Activated CD4-positive, CD25-positive, alpha-beta regulatory T cell treated with anti-CD3 and anti-CD28 coated beads, Interleukin-2, amount 50 U/mL, for 16 hours (primary cell): ENCODE results near the gene SLC15A3.

Source experiments
- DNase-seq: peaks from one replicate; pipeline ENCODE4 v3.0.0-alpha.2; 2020; ENCODE audit warnings: low read depth, low spot score

Gene SLC15A3

DNA sequence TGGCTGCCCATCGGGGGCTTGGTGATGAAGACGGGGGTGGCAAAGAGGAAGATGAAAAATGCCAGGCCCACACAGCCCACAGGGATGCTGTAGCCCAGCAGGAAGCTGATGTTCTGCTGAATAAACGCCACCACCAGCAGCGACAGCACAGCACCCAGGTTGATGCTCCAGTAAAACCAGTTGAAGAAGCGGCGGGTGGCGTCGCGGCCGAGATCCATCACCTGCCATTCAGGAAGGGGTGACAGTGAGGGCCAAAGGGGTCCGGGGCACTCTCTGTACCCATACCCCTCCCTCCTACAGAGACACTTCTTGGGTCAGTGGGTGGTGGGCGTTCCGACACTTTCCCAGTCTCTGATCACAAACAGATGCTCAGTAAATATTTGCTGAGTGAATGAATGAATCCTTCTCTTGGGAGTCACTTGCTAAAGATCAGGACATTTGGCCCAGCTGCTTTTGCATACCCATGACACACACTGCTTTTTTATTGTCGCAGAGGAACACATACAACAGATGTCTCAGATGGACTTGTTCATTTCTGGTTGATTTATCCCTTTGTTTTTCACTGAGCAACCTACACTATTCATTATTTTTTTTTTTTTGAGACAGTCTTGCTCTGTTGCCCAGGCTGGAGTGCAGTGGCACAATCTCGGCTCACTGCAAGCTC lies 5.2 kb downstream of the SLC15A3 start:
- DNase-seq, result no peak

DNA sequence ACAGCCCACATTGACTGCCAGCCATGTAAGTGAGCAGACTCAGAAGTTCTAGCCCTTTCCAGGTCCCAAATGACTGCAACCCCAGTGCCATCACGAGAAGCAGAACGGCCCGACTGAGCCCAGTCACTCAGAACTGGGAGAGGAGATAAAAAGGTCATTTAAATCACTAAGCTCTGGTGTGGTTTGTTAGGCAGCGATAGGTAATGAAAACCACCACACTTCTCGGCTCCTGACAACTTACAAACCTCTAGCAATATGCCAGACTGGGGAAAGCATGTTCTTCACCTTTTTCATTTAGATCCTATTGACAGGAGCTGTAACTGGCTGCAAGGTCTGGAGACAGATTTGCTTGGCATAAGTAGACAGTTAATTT lies 6.7 kb downstream of the SLC15A3 start:
- DNase-seq, result no peak

DNA sequence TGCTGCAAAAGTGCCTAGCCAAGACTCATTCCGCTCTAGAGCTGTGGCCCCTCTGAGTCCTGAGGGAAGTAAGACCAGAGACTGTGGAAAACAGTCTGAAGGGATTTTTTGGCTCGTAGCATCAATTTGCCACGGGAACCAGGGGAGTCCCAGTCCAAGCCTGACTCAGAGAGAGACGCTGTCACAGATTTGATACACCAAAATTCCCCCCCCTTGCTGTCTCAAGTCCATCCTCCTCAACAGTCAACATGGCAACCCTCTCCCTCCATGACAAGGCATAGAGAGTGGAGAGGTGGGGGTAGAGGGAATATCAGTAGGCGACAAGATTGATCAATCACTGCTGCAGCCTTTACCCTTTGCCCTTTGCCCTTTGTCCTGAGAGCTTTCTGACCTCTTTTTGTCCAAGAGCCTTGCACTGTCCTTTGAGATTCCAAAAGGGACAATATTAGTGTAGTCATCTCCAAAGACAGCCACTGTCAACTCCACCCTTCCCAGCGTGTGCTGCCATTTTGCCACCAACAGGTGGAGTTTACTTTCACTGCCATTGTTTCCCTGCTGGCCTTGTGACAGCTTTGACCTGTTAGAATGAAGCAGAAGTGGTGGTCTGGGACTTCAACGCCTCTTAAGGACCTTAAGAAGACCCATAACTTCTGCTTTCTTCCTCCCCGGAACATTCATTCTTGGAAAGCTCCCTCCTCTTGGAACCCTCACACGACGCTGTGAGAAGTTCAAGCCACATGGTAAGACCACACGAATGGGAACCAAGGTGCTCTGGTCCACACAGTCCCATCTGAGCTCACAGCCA lies 7.3 kb downstream of the SLC15A3 start:
- DNase-seq, result no peak

DNA sequence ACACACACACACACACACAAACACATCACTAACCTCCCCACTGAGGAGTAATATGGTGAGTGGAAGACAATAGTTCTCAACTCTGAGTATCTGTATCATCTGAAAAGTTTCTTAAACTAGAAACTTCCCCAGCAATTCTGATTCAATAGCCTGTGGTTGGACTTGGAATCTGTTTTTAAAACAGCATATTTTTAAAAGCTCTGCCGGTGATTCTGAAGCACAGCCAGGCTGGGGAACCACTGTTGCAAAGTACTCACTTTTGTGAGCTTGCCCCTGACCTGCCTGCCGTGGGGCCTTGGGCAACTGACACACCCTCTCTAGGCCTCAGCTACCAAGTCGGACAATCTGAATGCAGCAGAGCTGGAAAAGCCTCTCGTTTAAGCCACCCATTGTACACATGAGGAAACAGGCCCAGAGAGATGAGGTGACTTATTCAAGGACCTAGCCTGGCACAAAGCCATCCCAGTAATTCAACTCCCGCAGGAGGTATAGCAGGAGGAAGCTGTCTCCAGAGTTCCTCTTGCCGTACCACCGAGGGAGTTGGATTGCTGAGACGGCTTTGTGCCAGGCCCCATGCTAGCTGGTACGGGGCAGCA lies 8.9 kb downstream of the SLC15A3 start:
- no peak for DNase-seq

DNA sequence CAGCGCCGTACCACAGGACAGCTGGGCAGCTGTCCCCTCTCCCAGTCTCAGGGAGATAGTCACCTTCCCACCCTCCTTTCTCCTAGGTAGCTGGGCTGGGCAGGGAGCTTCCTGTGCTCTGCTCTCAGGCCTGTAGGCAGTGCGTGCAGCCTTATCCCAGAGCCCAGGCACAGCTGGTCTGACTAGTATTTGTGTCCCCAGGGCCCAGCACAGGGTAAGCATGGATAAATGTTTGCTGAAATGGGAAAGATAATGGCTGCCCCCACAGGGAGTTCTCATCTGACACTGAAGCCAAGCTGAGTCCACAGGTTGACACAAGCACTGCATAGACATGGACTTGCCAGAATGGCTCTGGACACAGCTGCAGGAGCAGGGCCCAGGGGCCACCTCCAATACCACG lies 9.8 kb downstream of the SLC15A3 start:
- DNase-seq, result no peak

DNA sequence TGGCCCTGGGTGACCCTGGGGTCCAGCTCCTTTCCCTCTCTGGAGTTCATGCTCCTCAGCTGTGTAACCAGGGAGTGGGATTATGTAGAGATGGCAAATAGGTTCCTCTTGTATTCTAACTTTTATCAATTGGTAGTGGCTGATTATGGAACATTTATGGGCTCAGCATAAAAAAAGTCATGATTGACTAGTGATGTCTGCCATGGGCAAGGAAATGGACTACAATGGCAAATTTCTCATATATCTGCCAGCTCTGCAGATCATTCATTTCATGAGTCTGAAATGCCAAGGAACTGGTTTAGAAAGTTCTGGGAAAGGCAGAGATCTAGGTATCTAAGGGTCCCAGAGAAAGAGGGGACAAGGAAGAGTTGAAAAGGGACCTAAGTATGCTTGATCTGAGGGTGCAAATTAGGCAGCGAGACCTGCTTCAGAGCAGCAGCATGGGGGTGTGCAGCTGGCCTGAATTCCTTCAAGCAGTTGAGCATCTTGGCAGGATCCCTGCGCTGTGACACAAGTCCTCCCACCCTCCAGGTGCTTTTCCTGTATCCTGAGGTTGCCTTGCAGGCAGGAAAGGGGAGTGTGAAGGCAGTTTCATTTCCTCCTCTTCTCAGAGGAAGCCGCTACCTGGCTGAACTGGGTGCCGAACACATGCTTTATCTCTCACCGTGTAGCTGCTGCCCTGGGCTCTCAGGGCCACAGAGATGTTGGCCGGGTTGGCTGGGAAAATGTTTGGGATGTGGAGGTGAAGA lies 10.4 kb downstream of the SLC15A3 start:
- no peak for DNase-seq

DNA sequence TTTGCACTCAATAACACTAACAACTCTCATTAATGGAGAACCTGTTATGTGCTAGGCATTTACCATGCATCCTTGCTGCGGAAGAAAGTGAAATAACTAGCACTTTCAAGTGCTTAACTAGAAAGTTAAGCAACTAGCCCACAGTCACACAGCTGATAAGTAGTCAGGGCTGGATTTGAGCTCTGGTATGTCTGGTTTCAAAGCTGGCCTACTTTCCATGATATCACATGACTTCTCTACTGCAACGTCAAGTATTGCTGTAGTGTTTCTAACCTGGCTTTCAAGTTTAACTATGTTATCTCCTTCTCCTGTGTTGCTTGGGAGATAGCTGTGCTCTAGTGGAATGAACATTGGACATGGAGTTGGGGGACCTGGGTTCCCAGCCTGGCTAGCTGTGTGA lies 12.1 kb downstream of the SLC15A3 start:
- no peak for DNase-seq

DNA sequence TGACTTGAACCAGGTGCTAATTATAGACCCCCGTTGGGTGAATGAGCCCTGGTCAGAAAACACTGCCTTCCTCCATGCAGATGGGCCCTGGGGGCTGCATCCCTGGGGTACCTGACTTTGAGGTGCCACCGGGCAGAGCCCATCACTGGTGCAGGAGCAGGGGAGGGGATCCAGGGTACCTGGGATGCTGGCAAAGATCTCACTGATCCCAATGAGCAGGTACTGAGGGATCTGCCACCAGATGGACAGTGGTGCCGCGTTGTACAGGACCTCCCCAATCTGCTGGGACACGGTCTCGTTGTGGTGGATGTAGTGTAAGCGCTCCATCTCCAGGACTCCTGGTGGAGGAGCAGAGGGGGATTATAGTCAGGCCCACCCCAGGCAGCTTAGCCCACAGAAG lies 12.7 kb downstream of the SLC15A3 start:
- DNase-seq, result no peak

DNA sequence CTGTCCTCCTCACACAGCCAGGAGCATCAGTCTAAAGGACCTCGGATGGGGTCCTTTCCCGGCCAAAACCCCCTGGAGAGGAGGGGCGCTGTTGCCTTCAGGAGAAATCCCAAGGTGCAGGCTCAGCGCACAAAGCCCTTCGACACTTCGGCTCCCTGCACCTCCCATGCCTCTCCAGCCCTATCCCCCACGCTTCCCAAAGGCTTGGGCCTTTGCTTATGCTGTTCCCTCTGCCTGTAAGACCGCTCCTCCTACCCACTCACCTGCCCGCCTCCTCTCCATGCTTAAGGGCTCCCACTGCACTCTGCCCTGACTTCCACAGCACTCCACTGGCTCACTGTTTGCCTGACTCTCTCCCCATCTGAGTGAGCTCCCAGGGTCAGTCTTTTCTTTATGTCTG lies 13.5 kb downstream of the SLC15A3 start:
- no peak for DNase-seq

DNA sequence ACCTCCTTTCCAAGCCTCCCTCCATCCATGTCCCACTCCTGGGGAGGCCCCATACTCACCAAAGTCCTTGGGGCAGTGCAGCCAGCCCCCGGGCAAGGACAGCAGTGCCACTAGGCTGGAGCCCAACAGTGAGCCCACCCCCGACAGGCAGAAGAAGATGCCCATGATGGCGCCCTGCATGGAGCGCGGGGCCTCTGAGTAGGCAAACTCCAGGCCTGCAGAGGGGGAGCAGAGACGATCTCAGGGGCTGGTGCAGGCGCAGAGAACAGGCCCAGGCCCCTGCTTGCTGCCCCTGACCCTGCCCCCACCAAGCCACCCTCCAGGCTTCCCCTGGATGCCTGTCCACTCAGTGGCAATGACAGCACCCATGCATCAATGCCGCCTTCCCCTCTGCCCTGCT lies 14.2 kb downstream of the SLC15A3 start:
- DNase-seq, result no peak

DNA sequence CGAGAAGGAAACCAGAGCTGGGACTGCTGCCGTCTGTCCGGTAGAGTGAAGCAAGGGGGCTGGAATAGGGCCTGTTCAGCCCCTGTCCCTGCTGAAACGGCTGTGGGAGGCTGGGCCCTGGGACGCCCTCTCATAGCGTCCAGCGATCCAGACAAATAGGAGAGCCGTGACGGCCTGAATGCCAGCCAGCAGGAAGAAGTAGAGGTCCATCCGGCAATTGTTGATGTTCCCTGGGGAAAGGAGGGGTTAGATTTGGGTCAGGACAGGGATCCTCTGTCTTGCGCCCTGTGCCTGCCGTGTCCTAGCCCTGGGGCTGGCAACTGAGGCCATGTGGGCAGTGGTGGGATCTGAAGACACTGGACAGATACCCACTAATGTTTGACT lies 14.8 kb downstream of the SLC15A3 start:
- no peak for DNase-seq

DNA sequence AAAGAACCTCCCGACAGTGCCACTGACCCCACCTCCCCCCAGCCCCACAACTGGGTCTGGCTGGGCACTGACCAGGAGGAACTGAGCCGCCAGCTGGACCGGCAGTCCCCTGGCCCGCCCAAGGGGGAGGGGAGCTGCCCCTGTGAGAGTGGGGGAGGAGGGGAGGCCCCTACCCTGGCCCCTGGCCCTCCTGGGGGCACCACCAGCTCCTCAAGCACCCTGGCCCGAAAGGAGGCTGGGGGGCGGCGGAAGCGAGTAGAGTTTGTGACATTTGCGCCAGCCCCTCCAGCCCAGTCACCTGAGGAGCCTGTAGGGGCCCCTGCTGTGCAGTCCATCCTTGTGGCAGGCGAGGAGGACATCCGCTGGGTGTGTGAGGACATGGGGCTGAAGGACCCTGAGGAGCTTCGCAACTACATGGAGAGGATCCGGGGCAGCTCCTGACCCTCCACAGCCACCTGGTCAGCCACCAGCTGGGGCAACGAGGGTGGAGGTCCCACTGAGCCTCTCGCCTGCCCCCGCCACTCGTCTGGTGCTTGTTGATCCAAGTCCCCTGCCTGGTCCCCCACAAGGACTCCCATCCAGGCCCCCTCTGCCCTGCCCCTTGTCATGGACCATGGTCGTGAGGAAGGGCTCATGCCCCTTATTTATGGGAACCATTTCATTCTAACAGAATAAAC lies 15.4 kb downstream of the SLC15A3 start:
- DNase-seq, result no peak

DNA sequence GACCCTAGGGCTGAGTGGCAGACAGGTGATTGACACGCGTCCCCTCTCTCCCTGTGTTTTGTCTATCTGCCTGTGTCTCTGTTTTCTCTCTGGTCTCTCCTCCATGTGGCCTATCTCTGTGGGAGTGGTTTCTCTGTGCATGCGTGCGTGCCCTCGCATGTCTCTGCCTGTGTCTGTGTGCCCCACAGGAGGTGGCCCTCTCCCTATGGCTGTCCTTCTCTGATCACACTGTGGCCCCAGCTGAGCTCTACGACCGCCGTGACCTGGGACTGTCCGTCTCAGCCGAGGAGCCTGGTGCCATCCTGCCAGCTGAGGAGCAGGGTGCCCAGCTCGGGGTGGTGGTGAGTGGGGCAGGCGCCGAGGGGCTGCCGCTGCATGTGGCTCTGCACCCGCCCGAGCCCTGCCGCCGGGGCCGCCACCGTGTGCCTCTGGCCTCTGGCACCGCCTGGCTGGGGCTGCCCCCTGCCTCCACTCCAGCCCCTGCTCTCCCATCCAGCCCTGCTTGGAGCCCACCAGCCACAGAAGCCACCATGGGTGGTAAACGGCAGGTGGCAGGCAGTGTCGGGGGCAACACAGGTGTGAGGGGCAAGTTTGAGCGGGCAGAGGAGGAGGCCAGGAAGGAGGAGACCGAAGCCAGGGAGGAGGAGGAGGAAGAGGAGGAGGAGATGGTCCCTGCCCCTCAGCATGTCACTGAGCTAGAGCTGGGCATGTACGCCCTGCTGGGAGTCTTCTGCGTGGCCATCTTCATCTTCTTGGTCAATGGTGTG lies 16.1 kb downstream of the SLC15A3 start:
- DNase-seq, result no peak

DNA sequence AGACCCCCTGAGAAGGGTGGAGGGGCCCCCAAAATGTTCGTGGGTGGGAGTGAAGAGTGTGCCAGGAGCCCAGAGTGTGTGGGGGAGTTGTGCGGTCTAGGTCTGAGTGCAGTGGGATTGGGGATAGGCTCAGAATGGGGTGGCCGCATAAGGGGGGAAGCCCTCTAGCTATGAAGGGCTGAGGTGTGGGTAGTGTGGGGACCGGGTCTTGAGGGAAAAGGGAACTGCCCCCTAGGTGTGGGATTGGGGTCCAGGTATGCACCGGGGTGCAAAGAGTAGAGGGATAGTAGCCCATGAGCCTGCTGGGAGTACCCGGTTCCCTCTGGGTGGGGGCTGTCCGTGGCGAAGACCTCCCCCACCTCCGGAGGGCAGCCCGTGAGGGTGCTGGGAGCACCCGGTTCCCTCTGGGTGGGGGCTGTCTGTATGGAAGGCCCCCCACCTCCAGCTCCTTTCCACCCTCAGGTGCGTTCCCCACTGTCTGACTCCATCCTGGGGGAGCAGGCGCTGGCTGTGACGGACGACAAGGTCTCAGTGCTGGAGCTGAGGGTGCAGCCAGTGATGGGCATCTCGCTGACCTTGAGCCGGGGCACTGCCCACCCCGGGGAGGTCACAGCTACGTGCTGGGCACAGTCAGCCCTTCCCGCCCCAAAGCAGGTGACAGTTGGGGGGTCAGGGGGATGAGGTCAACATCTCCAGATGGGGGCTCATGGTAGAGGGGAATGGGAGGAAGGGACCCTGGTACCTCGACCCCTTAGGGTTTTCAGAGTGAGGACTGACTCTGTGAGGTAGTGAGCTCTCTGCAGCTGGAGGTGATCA lies 17.0 kb downstream of the SLC15A3 start:
- DNase-seq, result no peak

DNA sequence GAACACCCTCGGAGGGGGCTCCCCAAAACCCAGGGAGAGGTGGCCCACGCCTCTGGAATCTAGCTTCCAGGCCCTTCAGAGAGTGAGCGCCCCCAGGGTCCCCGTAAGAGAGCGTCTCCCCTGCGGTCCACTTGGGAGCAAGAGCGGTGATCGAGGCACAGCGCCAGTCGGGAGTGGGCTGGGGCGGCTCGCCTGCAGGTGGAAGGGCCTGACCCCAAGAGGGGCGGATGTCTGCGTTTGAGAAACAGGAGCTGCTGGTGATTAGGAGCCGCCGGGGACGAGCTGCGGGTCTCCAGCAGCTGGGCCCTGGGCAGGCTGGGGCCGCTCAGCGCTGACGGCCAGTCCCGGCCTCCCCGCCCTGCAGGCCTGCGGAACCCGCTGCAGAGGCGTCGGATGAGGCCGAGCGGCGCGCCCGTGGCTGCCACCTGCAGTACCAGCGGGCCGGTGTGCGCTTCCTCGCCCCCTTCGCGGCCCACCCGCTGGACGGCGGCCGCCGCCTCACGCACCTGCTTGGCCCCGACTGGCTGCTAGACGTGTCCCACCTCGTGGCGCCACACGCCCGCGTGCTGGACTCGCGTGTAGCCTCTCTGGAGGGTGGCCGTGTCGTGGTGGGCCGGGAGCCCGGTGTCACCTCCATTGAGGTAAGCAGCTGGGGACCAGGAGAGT lies 17.7 kb downstream of the SLC15A3 start:
- no peak for DNase-seq

DNA sequence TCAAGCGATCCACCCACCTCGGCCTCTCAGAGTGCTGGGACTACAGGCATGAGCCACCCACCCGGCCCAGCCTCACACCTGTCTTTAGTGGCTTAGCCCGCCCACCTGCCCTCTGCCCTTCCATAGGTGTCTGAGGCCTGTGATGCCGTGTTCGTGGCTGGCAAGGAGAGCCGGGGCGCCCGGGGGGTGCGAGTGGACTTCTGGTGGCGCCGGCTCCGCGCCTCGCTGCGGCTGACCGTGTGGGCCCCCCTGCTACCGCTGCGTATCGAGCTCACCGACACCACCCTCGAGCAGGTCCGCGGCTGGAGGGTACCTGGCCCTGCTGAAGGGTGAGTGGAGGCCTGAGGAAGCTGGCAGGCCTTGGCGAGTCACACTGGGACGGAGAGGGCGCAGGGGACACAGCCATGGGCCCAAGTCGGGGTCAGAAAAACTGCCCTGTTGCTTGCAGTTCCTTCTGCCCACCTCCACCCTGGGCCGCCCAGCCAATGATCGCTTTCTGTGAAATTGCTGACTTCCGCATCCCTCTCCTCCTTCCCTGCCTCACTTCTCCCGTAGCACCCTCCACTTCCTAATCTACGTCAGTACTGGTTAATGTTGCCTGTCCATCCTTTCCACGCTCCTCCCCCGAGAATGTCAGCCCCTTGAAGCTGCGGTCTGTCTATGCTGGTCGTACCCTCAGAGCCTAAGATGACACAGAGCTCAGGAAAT lies 18.4 kb downstream of the SLC15A3 start:
- DNase-seq, result no peak

DNA sequence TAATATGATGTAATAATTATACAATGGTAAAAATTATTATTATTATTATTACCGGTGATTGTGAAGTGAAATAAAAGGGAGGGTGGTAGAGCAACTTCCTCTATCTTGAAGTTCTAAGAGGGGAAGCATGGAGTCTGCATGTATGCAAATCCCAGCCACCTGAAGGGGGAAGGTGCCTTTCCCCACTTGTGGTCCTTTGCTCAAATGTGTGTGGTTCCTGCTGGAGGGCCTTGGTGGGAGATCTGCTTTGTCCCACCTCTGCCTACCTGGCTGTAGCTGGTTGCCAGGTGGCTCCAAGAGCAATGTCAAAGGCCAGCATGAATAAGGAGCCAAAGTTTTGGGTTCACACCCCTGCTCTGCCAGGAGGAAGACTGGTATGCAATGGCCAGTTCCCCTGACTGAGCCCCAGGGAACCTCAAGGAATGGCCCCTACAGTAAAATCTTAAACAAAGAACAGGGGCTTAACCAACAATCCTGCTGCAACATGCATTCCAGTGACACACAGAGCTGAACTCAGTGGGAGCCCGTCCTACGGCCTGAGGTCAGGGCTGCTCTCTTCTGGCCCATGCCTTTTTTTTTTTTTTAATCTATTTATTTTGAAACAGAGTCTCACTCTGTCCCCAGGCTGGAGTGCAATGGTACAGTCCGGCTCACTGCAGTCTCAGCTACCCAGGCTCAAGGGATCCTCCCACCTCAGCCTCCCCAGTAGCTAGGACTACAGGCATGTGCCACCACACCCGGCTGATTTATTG lies 19.2 kb downstream of the SLC15A3 start:
- DNase-seq, result no peak

DNA sequence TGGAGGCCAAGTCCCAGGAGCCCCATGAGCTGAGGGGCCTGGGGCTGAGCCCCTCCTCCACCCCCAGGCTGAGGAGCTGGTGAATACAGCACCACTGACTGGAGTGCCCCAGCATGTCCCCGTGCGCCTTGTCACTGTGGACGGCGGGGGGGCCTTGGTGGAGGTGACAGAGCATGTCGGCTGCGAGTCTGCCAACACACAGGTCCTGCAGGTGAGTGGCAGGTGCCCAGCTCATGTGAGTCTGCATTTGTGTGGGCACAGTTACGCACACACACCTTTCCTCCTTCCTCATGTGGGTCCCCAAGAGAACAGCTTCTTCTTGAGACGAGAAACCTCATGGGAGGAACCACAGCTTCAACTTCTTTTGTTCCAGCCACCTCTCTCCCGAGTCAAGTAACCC lies 20.1 kb downstream of the SLC15A3 start:
- no peak for DNase-seq
